ENCODE measurements around the gene SHKBP1. TPM values are rescaled to one million over a fixed set of nuclear protein-coding genes. Genes with fewer than 3 reads are reported as not detected.

Gene SHKBP1
- polyA plus RNA-seq, 2 donors, result 47.9 to 53.6 TPM

- Histone ChIP-seq H3K27ac (ENCODE audit: low read depth in 2 of 2, low read length in 1 of 2) (no peak overlapping the region), H3K9me3 (ENCODE audit: control insufficient read depth in 2 of 2, insufficient read depth in 1 of 2, low read depth in 1 of 2, low read length in 1 of 2) (no peaks in the 10 kb centered on the region), H3K27me3 (ENCODE audit: control insufficient read depth in 1 of 2, insufficient read depth in 2 of 2, low read length in 2 of 2) (no peaks in the 10 kb centered on the region), H3K4me3 (ENCODE audit: low read depth in 1 of 2, low read length in 2 of 2) (no peak overlapping the region), H3K4me1 (ENCODE audit: control insufficient read depth in 2 of 2, insufficient read depth in 2 of 2, low read length in 1 of 2) (peaks cover 2% of the 10 kb centered on the region in 2 donors), H3K36me3 (ENCODE audit: control insufficient read depth in 2 of 2, insufficient read depth in 2 of 2, low read length in 1 of 2) (peaks cover 0 to 27% of the 10 kb centered on the region in 2 donors)
- WGBS, 2 donors, result 85 to 98% methylated on average over 2 of the region's 2 CpGs
These were observed 5.8 kb downstream of the SHKBP1 start for GRCh38 chr19:40582467-40582866.

GRCh38 chr19:40583283-40583682, 6.6 kb downstream of the SHKBP1 start:
- H3K36me3 ChIP-seq (ENCODE audit: control insufficient read depth in 2 of 2, insufficient read depth in 2 of 2, low read length in 1 of 2), result peaks cover 3 to 27% of the 10 kb centered on the region in 2 donors
- H3K4me1 ChIP-seq (ENCODE audit: control insufficient read depth in 2 of 2, insufficient read depth in 2 of 2, low read length in 1 of 2), result no peaks in the 10 kb centered on the region
- WGBS, 2 donors, result 86 to 87% methylated on average over 14 of the region's 14 CpGs

GRCh38 chr19:40584007-40584406, 7.3 kb downstream of the SHKBP1 start:
- no peaks in the 10 kb centered on the region for H3K27me3 ChIP-seq (ENCODE audit: control insufficient read depth in 1 of 2, insufficient read depth in 2 of 2, low read length in 2 of 2)
- no peaks in the 10 kb centered on the region for H3K9me3 ChIP-seq (ENCODE audit: control insufficient read depth in 2 of 2, insufficient read depth in 1 of 2, low read depth in 1 of 2, low read length in 1 of 2)
- no peak overlapping the region for H3K4me3 ChIP-seq (ENCODE audit: low read depth in 1 of 2, low read length in 2 of 2)
- no peaks in the 10 kb centered on the region for H3K4me1 ChIP-seq (ENCODE audit: control insufficient read depth in 2 of 2, insufficient read depth in 2 of 2, low read length in 1 of 2)
- peaks cover 3 to 33% of the 10 kb centered on the region in 2 donors for H3K36me3 ChIP-seq (ENCODE audit: control insufficient read depth in 2 of 2, insufficient read depth in 2 of 2, low read length in 1 of 2)
- 84 to 86% methylated on average over 5 of the region's 5 CpGs for WGBS, 2 donors
- H3K27ac ChIP-seq (ENCODE audit: low read depth in 2 of 2, low read length in 1 of 2), result no peak overlapping the region

More at GRCh38 chr19:40583283-40583682, 6.6 kb downstream of the SHKBP1 start:
- Histone ChIP-seq H3K4me3 (ENCODE audit: low read depth in 1 of 2, low read length in 2 of 2) (no peak overlapping the region), H3K27ac (ENCODE audit: low read depth in 2 of 2, low read length in 1 of 2) (no peak overlapping the region), H3K27me3 (ENCODE audit: control insufficient read depth in 1 of 2, insufficient read depth in 2 of 2, low read length in 2 of 2) (no peaks in the 10 kb centered on the region), H3K9me3 (ENCODE audit: control insufficient read depth in 2 of 2, insufficient read depth in 1 of 2, low read depth in 1 of 2, low read length in 1 of 2) (no peaks in the 10 kb centered on the region)

- no peaks in the 10 kb centered on the region for H3K4me1 ChIP-seq (ENCODE audit: control insufficient read depth in 2 of 2, insufficient read depth in 2 of 2, low read length in 1 of 2)
- no peak overlapping the region for H3K4me3 ChIP-seq (ENCODE audit: low read depth in 1 of 2, low read length in 2 of 2)
- H3K27ac ChIP-seq (ENCODE audit: low read depth in 2 of 2, low read length in 1 of 2), result no peak overlapping the region
- H3K27me3 ChIP-seq (ENCODE audit: control insufficient read depth in 1 of 2, insufficient read depth in 2 of 2, low read length in 2 of 2), result no peaks in the 10 kb centered on the region
- 86 to 88% methylated on average over 11 of the region's 11 CpGs for WGBS, 2 donors
- no peaks in the 10 kb centered on the region for H3K9me3 ChIP-seq (ENCODE audit: control insufficient read depth in 2 of 2, insufficient read depth in 1 of 2, low read depth in 1 of 2, low read length in 1 of 2)
- H3K36me3 ChIP-seq (ENCODE audit: control insufficient read depth in 2 of 2, insufficient read depth in 2 of 2, low read length in 1 of 2), result peaks cover 3 to 29% of the 10 kb centered on the region in 2 donors
These were observed 8.7 kb downstream of the SHKBP1 start for GRCh38 chr19:40585241-40585981.

GRCh38 chr19:40585982-40586422, 9.3 kb downstream of the SHKBP1 start:
- H3K27me3 ChIP-seq (ENCODE audit: control insufficient read depth in 1 of 2, insufficient read depth in 2 of 2, low read length in 2 of 2), result no peaks in the 10 kb centered on the region
- no peak overlapping the region for H3K27ac ChIP-seq (ENCODE audit: low read depth in 2 of 2, low read length in 1 of 2)
- H3K9me3 ChIP-seq (ENCODE audit: control insufficient read depth in 2 of 2, insufficient read depth in 1 of 2, low read depth in 1 of 2, low read length in 1 of 2), result no peaks in the 10 kb centered on the region
- no peak overlapping the region for H3K4me3 ChIP-seq (ENCODE audit: low read depth in 1 of 2, low read length in 2 of 2)
- no peaks in the 10 kb centered on the region for H3K4me1 ChIP-seq (ENCODE audit: control insufficient read depth in 2 of 2, insufficient read depth in 2 of 2, low read length in 1 of 2)
- WGBS, 2 donors, result 87 to 90% methylated on average over 2 of the region's 2 CpGs
- H3K36me3 ChIP-seq (ENCODE audit: control insufficient read depth in 2 of 2, insufficient read depth in 2 of 2, low read length in 1 of 2), result peaks cover 3 to 25% of the 10 kb centered on the region in 2 donors

GRCh38 chr19:40586611-40587010, 9.9 kb downstream of the SHKBP1 start:
- Histone ChIP-seq H3K9me3 (ENCODE audit: control insufficient read depth in 2 of 2, insufficient read depth in 1 of 2, low read depth in 1 of 2, low read length in 1 of 2) (no peaks in the 10 kb centered on the region), H3K27ac (ENCODE audit: low read depth in 2 of 2, low read length in 1 of 2) (no peak overlapping the region), H3K36me3 (ENCODE audit: control insufficient read depth in 2 of 2, insufficient read depth in 2 of 2, low read length in 1 of 2) (peaks cover 3 to 25% of the 10 kb centered on the region in 2 donors), H3K4me3 (ENCODE audit: low read depth in 1 of 2, low read length in 2 of 2) (no peak overlapping the region), H3K27me3 (ENCODE audit: control insufficient read depth in 1 of 2, insufficient read depth in 2 of 2, low read length in 2 of 2) (no peaks in the 10 kb centered on the region), H3K4me1 (ENCODE audit: control insufficient read depth in 2 of 2, insufficient read depth in 2 of 2, low read length in 1 of 2) (no peaks in the 10 kb centered on the region)
- 96% methylated on average over 14 of the region's 14 CpGs for WGBS, 2 donors

- Histone ChIP-seq H3K27me3 (ENCODE audit: control insufficient read depth in 1 of 2, insufficient read depth in 2 of 2, low read length in 2 of 2) (no peaks in the 10 kb centered on the region), H3K4me1 (ENCODE audit: control insufficient read depth in 2 of 2, insufficient read depth in 2 of 2, low read length in 1 of 2) (no peaks in the 10 kb centered on the region), H3K27ac (ENCODE audit: low read depth in 2 of 2, low read length in 1 of 2) (no peak overlapping the region), H3K36me3 (ENCODE audit: control insufficient read depth in 2 of 2, insufficient read depth in 2 of 2, low read length in 1 of 2) (peaks cover 3 to 18% of the 10 kb centered on the region in 2 donors), H3K9me3 (ENCODE audit: control insufficient read depth in 2 of 2, insufficient read depth in 1 of 2, low read depth in 1 of 2, low read length in 1 of 2) (no peaks in the 10 kb centered on the region), H3K4me3 (ENCODE audit: low read depth in 1 of 2, low read length in 2 of 2) (no peak overlapping the region)
- 81 to 86% methylated on average over 19 of the region's 19 CpGs for WGBS, 2 donors
These were observed 11.6 kb downstream of the SHKBP1 start for GRCh38 chr19:40588110-40588854.

- no peaks in the 10 kb centered on the region for H3K4me1 ChIP-seq (ENCODE audit: control insufficient read depth in 2 of 2, insufficient read depth in 2 of 2, low read length in 1 of 2)
- no peak overlapping the region for H3K27ac ChIP-seq (ENCODE audit: low read depth in 2 of 2, low read length in 1 of 2)
- H3K27me3 ChIP-seq (ENCODE audit: control insufficient read depth in 1 of 2, insufficient read depth in 2 of 2, low read length in 2 of 2), result no peaks in the 10 kb centered on the region
- no peaks in the 10 kb centered on the region for H3K9me3 ChIP-seq (ENCODE audit: control insufficient read depth in 2 of 2, insufficient read depth in 1 of 2, low read depth in 1 of 2, low read length in 1 of 2)
- H3K4me3 ChIP-seq (ENCODE audit: low read depth in 1 of 2, low read length in 2 of 2), result no peak overlapping the region
- WGBS, 2 donors, result 77 to 79% methylated on average over 8 to 9 of the region's 9 CpGs
- peaks cover 3 to 15% of the 10 kb centered on the region in 2 donors for H3K36me3 ChIP-seq (ENCODE audit: control insufficient read depth in 2 of 2, insufficient read depth in 2 of 2, low read length in 1 of 2)
These were observed 12.4 kb downstream of the SHKBP1 start for GRCh38 chr19:40588926-40589569.

- no peak overlapping the region for H3K27ac ChIP-seq (ENCODE audit: low read depth in 2 of 2, low read length in 1 of 2)
- no peaks in the 10 kb centered on the region for H3K9me3 ChIP-seq (ENCODE audit: control insufficient read depth in 2 of 2, insufficient read depth in 1 of 2, low read depth in 1 of 2, low read length in 1 of 2)
- 91 to 93% methylated on average over 17 to 26 of the region's 26 CpGs for WGBS, 2 donors
- no peaks in the 10 kb centered on the region for H3K27me3 ChIP-seq (ENCODE audit: control insufficient read depth in 1 of 2, insufficient read depth in 2 of 2, low read length in 2 of 2)
- H3K4me3 ChIP-seq (ENCODE audit: low read depth in 1 of 2, low read length in 2 of 2), result no peak overlapping the region
- peaks cover 3 to 15% of the 10 kb centered on the region in 2 donors for H3K36me3 ChIP-seq (ENCODE audit: control insufficient read depth in 2 of 2, insufficient read depth in 2 of 2, low read length in 1 of 2)
- H3K4me1 ChIP-seq (ENCODE audit: control insufficient read depth in 2 of 2, insufficient read depth in 2 of 2, low read length in 1 of 2), result peaks cover 0 to under 1% of the 10 kb centered on the region in 2 donors
These were observed 13.1 kb downstream of the SHKBP1 start for GRCh38 chr19:40589591-40590429.
